ENCODE results near the gene SLC25A38.
A peak's percentile ranks its signal among the peaks of the same experiment; 100 is the strongest.
"Not testable (repeated sequence)": the region's sequence is repeated elsewhere in the genome, so short reads cannot be mapped to it uniquely, and the experiment has no call there.

The SLC25A38 gene

GRCh38 chr3:39409514-39410136 lies 26.5 kb downstream of the SLC25A38 start:
- TF ChIP-seq CTCF (conservative IDR thresholded peaks at IDR 0.05): no peak
- H3K27ac ChIP-seq: peak overlapping the region; percentile 47; the same call in 1 of the 2 replicates

- H3K27ac ChIP-seq: peak overlapping the region; percentile 47
- TF ChIP-seq CTCF (conservative IDR thresholded peaks at IDR 0.05): no peak
Observed at GRCh38 chr3:39410893-39411292, 27.7 kb downstream of the SLC25A38 start.

GRCh38 chr3:39412668-39413260 lies 29.6 kb downstream of the SLC25A38 start:
- no peak for TF ChIP-seq CTCF (conservative IDR thresholded peaks at IDR 0.05)
- H3K27ac ChIP-seq: peak overlapping the region; percentile 14

GRCh38 chr3:39413691-39414420 lies 30.7 kb downstream of the SLC25A38 start:
- H3K27ac ChIP-seq: peak overlapping the region; percentile 14

GRCh38 chr3:39414421-39414907 lies 31.3 kb downstream of the SLC25A38 start:
- no peak for TF ChIP-seq CTCF (conservative IDR thresholded peaks at IDR 0.05)
- H3K27ac ChIP-seq: peak overlapping the region; percentile 14; the same call in 1 of the 2 replicates

More at GRCh38 chr3:39413691-39414420, 30.7 kb downstream of the SLC25A38 start:
- TF ChIP-seq CTCF (conservative IDR thresholded peaks at IDR 0.05): no peak

- H3K27ac ChIP-seq: peak overlapping the region; percentile 14; the same call in 1 of the 2 replicates
Observed at GRCh38 chr3:39415302-39415701, 32.1 kb downstream of the SLC25A38 start.

- H3K27ac ChIP-seq: peak overlapping the region; percentile 30; the same call in 1 of the 2 replicates
- TF ChIP-seq CTCF (conservative IDR thresholded peaks at IDR 0.05): no peak
Observed at GRCh38 chr3:39415983-39416382, 32.8 kb downstream of the SLC25A38 start.

- peak overlapping the region; percentile 30; the same call in 1 of the 2 replicates for H3K27ac ChIP-seq
Observed at GRCh38 chr3:39416998-39417397, 33.8 kb downstream of the SLC25A38 start.

- not testable (repeated sequence) for H3K27ac ChIP-seq
Observed at GRCh38 chr3:39418556-39419225, 35.5 kb downstream of the SLC25A38 start.
